ENCODE data around the gene HES5. TPM values are rescaled to one million over a fixed set of nuclear protein-coding genes. Genes with fewer than 3 reads are reported as not detected.
A peak's percentile ranks its signal among the peaks of the same experiment; 100 is the strongest.
"Not testable (repeated sequence)": the region's sequence is repeated elsewhere in the genome, so short reads cannot be mapped to it uniquely, and the experiment has no call there.

HES5 gene, protein sequence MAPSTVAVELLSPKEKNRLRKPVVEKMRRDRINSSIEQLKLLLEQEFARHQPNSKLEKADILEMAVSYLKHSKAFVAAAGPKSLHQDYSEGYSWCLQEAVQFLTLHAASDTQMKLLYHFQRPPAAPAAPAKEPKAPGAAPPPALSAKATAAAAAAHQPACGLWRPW
- total RNA-seq (not detected), polyA plus RNA-seq (not detected)

DNA sequence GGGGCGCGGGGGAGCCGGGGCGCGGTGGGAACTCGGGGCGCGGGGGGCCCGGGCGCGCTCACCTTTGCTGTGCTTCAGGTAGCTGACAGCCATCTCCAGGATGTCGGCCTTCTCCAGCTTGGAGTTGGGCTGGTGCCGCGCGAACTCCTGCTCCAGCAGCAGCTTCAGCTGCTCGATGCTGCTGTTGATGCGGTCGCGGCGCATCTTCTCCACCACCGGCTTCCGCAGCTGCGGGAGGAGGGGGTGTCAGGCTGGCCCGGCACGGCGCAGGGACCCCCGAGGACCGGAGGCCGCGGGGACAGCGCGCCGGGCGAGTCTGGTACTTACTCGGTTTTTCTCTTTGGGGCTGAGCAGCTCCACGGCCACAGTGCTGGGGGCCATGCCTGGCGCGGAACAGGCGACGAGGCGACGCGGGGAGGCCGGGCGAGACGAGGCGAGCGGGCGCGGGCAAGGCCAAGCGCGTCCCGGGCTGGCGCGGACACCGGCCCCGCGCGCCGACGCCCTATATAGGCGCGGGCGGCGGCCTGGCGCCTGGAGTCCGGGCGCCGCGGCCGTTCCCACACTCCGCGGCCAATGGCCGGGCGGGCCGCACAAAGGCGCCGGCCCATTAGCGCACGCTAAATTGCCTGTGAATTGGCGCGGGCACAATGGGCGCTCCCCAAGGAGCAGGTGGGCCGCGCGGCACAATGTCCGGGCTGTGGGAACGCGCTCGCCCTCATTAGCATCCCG is at the start of gene HES5:
HES5 (minus strand) TSS at position 480 of the 729 bp plus-strand sequence; CDS start at position 381, 99 bp downstream.
- no peak for DNase-seq
- Mint-ChIP-seq H3K36me3 (no peaks in the 10 kb centered on the region), H3K27ac (no peak within 1 kb of the TSS), H3K4me1 (peaks cover 0 to 32% (median 9%) of the 10 kb centered on the region in 4 donors), H3K27me3 (peaks cover 49% of the 10 kb centered on the region), H3K9me3 (no peaks in the 10 kb centered on the region), H3K4me3 (peak within 1 kb of the TSS; percentile 74 to 87 (median 81))
- Histone ChIP-seq H3K27me3 (ENCODE audit: control insufficient read depth, insufficient read depth, low read length) (peaks cover 3% of the 10 kb centered on the region), H3K36me3 (ENCODE audit: control insufficient read depth, insufficient read depth, low read length) (no peaks in the 10 kb centered on the region), H3K4me3 (ENCODE audit: low read depth, low read length) (no peak within 1 kb of the TSS), H3K27ac (ENCODE audit: insufficient read depth, low read length, poor library complexity, severe bottlenecking) (no peak within 1 kb of the TSS), H3K9me3 (ENCODE audit: control insufficient read depth in 2 of 2, low read length in 2 of 2) (no peaks in the 10 kb centered on the region), H3K4me1 (ENCODE audit: control insufficient read depth, insufficient read depth, low read length, poor library complexity, severe bottlenecking) (peaks cover 43% of the 10 kb centered on the region)
- ATAC-seq (ENCODE audit: low read depth in 2 of 2), result no peak

DNA sequence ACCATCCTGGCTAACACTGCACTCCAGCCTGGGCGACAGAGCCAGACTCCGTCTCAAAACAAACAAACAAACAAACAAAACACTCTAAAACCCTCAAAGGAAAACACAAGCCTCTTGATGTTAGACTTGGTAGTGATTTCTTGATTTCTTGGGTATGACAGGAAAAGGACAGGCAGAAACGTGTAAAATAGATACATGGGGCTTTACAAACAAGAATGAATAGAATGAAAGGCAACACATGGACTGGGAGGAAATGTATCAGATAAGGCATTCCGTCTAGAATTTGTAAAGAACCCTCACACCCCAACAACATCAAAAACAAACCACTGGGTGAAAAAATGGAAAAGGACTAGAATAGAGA is 48.7 kb upstream of the HES5 start:
- Mint-ChIP-seq H3K27me3 (no peaks in the 10 kb centered on the region), H3K9me3 (peaks cover 0 to 3% (median 0%) of the 10 kb centered on the region in 7 donors), H3K4me1 (peaks cover 17 to 79% (median 47%) of the 10 kb centered on the region in 4 donors), H3K27ac (peak overlapping the region; percentile 95 to 99 (median 95)), H3K36me3 (peaks cover 4% of the 10 kb centered on the region), H3K4me3 (peak overlapping the region; percentile 86 to 90 (median 87))
- ATAC-seq (ENCODE audit: low read depth in 2 of 2) (no peak), DNase-seq (no peak)
- Histone ChIP-seq H3K9me3 (ENCODE audit: control insufficient read depth in 2 of 2, low read length in 2 of 2) (peaks cover 0 to 1% of the 10 kb centered on the region in 2 experiments), H3K4me1 (ENCODE audit: control insufficient read depth, insufficient read depth, low read length, poor library complexity, severe bottlenecking) (peaks cover 73% of the 10 kb centered on the region), H3K4me3 (ENCODE audit: low read depth, low read length) (peak overlapping the region; percentile 39), H3K27me3 (ENCODE audit: control insufficient read depth, insufficient read depth, low read length) (no peaks in the 10 kb centered on the region), H3K36me3 (ENCODE audit: control insufficient read depth, insufficient read depth, low read length) (no peaks in the 10 kb centered on the region), H3K27ac (ENCODE audit: insufficient read depth, low read length, poor library complexity, severe bottlenecking) (peak overlapping the region; percentile 100)

DNA sequence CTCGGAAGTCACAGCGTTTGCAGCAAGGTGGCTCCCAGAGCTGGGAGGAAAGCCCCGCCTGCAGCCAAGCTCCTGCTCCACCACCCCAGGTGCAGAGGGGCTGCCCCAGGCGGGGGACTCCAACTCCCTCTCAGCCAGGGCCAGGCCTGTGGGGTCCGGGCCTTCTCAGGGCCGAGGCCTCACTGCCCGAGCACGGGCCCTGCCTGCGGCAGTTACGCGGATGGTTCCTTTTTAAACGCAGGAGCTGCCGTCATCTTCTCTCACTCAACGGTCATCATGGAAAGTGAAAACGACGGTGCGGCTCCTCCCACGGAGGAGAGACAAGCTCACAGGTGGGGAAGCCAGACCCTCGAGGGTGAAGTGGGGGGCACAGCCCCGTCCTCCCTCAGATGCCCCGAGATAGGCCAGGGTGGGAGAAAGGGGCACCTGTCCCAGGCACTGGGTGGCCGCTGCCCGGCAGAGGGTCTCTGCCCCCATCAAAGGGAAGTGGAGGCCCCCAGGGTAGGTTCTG is 47.6 kb upstream of the HES5 start:
- not testable (repeated sequence) for H3K27me3 ChIP-seq (ENCODE audit: control insufficient read depth, insufficient read depth, low read length); H3K9me3 ChIP-seq (ENCODE audit: control insufficient read depth in 2 of 2, low read length in 2 of 2); H3K36me3 ChIP-seq (ENCODE audit: control insufficient read depth, insufficient read depth, low read length); H3K27me3 Mint-ChIP-seq; H3K4me3 ChIP-seq (ENCODE audit: low read depth, low read length)
- Histone ChIP-seq H3K4me1 (ENCODE audit: control insufficient read depth, insufficient read depth, low read length, poor library complexity, severe bottlenecking) (peaks cover 61% of the 10 kb centered on the region), H3K27ac (ENCODE audit: insufficient read depth, low read length, poor library complexity, severe bottlenecking) (peak overlapping the region; percentile 100)
- Mint-ChIP-seq H3K27ac (peak overlapping the region; percentile 95 to 99 (median 95)), H3K4me1 (peaks cover 9 to 70% (median 39%) of the 10 kb centered on the region in 4 donors), H3K4me3 (peak overlapping the region; percentile 86 to 90 (median 87)), H3K36me3 (peaks cover 10% of the 10 kb centered on the region), H3K9me3 (peaks cover 0 to 10% (median 7%) of the 10 kb centered on the region in 7 donors)
- ATAC-seq (ENCODE audit: low read depth in 2 of 2) (peak; percentile 10 to 26), DNase-seq (peak; percentile 53 to 69 (median 55))

DNA sequence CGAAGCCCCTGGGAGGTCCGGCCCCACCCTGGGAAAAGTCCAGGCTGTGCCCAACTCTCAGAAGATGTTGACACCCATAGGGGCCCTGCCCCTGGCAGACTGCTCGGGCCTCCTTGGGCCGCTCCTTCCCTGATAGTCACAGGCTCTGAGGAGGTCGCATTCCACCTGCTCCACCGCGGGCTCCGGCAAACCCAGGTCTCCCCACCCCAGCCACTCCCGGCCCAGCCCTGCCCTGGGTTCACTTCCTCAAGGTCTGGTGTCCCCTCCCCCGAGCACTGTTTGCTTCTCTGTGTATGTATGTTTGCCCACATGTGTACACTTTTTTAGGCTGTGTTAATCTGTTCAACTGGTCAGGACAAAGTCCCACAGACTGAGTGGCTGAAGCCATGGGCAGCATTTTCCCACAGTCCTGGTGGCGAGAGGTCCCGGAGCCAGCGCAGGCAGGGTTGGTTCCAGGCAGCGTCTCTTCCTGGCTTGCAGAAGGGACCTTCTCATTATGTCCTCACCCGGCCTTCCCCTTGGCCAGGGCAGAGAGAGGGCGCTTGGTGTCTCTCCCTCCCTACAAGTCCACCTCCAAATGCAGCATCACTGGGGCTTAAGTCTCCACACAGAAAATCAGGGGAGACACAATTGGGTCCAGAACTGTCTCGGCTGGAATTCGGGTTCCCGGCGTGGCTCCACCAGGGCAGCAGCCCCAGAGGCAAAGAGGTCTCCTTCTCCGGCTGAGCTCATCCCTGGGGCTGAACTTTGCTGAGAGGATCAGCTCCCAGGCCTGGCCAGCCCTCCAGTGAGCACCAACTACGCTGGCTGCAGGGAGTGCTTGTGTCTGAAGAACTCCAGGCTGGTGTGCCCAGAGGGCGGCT is 46.0 kb upstream of the HES5 start:
- H3K36me3 ChIP-seq (ENCODE audit: control insufficient read depth, insufficient read depth, low read length), result no peaks in the 10 kb centered on the region
- H3K9me3 ChIP-seq (ENCODE audit: control insufficient read depth in 2 of 2, low read length in 2 of 2), result peaks cover 0 to 8% of the 10 kb centered on the region in 2 experiments
- H3K27me3 ChIP-seq (ENCODE audit: control insufficient read depth, insufficient read depth, low read length), result no peaks in the 10 kb centered on the region
- no peak overlapping the region for H3K27ac ChIP-seq (ENCODE audit: insufficient read depth, low read length, poor library complexity, severe bottlenecking)
- DNase-seq, result no peak
- Mint-ChIP-seq H3K27me3 (no peaks in the 10 kb centered on the region), H3K27ac (peak overlapping the region; percentile 75 to 95 (median 84)), H3K4me1 (peaks cover 5 to 54% (median 27%) of the 10 kb centered on the region in 4 donors), H3K36me3 (peaks cover 6% of the 10 kb centered on the region), H3K9me3 (peaks cover 0 to 9% (median 7%) of the 10 kb centered on the region in 7 donors), H3K4me3 (peak overlapping the region in 2 of 4 donors; percentile 35 to 75)
- peaks cover 48% of the 10 kb centered on the region for H3K4me1 ChIP-seq (ENCODE audit: control insufficient read depth, insufficient read depth, low read length, poor library complexity, severe bottlenecking)
- ATAC-seq (ENCODE audit: low read depth in 2 of 2), result no peak
- H3K4me3 ChIP-seq (ENCODE audit: low read depth, low read length), result no peak overlapping the region

DNA sequence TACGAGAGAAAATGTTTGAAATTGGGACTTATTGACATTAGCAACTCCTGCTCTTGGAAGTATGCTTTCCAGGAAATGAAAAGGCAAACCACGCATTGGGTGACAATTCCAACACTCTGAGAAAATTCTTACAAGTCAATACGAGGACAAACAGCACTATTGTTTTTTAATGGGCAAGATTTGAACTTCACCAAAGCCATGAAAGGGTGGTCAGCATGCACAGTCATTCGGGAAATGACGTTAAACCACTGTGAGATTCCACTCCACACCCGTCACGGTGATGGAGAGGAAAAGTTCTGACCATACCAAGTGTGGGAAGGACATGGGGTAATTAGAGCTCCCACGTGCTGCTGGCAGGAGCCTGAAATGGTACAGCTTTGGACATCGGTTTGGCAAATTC is 44.3 kb upstream of the HES5 start:
- Histone ChIP-seq H3K27ac (ENCODE audit: insufficient read depth, low read length, poor library complexity, severe bottlenecking) (no peak overlapping the region), H3K4me1 (ENCODE audit: control insufficient read depth, insufficient read depth, low read length, poor library complexity, severe bottlenecking) (peaks cover 36% of the 10 kb centered on the region), H3K27me3 (ENCODE audit: control insufficient read depth, insufficient read depth, low read length) (no peaks in the 10 kb centered on the region), H3K4me3 (ENCODE audit: low read depth, low read length) (no peak overlapping the region), H3K9me3 (ENCODE audit: control insufficient read depth in 2 of 2, low read length in 2 of 2) (peaks cover 0 to 8% of the 10 kb centered on the region in 2 experiments), H3K36me3 (ENCODE audit: control insufficient read depth, insufficient read depth, low read length) (no peaks in the 10 kb centered on the region)
- Mint-ChIP-seq H3K27me3 (no peaks in the 10 kb centered on the region), H3K4me1 (peaks cover 5 to 40% (median 15%) of the 10 kb centered on the region in 4 donors), H3K4me3 (no peak overlapping the region), H3K27ac (no peak overlapping the region), H3K36me3 (peaks cover 6% of the 10 kb centered on the region), H3K9me3 (peaks cover 0 to 9% (median 7%) of the 10 kb centered on the region in 7 donors)
- DNase-seq (no peak), ATAC-seq (ENCODE audit: low read depth in 2 of 2) (no peak)

DNA sequence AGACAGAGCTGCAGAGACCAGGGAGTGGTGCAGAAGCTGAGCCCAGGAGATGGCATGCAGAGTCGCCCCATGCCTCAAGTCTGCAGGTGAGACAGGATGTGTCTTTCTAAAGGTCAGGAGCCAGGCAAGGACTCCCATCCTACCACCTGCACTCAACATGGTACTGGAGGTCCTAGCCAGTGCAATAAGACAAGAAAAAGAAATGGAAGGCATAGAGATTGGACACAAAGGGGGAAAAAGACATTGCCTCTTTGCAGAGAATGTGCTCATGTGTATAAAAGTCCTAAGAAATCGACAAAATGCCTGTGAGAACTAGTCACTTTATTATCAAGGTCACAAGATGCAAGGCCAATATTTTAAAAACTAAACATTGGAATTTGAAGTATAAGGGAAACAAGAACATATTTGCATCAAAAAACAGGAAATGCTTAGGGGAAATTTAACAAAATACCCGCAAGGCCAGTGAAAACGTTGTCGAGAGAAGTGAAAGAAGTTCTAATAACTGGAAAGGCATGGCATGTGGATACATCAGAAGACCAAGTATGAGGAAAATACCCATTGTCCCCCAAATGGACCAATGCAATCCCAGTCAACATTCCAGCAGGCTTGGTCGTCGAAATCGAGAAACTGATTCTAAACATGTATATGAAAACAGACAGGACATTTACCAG is 43.3 kb upstream of the HES5 start:
- Histone ChIP-seq H3K27me3 (ENCODE audit: control insufficient read depth, insufficient read depth, low read length) (no peaks in the 10 kb centered on the region), H3K4me3 (ENCODE audit: low read depth, low read length) (no peak overlapping the region), H3K4me1 (ENCODE audit: control insufficient read depth, insufficient read depth, low read length, poor library complexity, severe bottlenecking) (peaks cover 26% of the 10 kb centered on the region), H3K36me3 (ENCODE audit: control insufficient read depth, insufficient read depth, low read length) (no peaks in the 10 kb centered on the region), H3K27ac (ENCODE audit: insufficient read depth, low read length, poor library complexity, severe bottlenecking) (no peak overlapping the region), H3K9me3 (ENCODE audit: control insufficient read depth in 2 of 2, low read length in 2 of 2) (peaks cover 0 to 8% of the 10 kb centered on the region in 2 experiments)
- ATAC-seq (ENCODE audit: low read depth in 2 of 2), result no peak
- Mint-ChIP-seq H3K9me3 (peaks cover 0 to 9% (median 7%) of the 10 kb centered on the region in 7 donors), H3K27ac (no peak overlapping the region), H3K4me3 (peak overlapping the region in 1 of 4 donors; percentile 69), H3K36me3 (peaks cover 6% of the 10 kb centered on the region), H3K27me3 (no peaks in the 10 kb centered on the region), H3K4me1 (peaks cover 0 to 30% (median 7%) of the 10 kb centered on the region in 4 donors)
- DNase-seq, result no peak

DNA sequence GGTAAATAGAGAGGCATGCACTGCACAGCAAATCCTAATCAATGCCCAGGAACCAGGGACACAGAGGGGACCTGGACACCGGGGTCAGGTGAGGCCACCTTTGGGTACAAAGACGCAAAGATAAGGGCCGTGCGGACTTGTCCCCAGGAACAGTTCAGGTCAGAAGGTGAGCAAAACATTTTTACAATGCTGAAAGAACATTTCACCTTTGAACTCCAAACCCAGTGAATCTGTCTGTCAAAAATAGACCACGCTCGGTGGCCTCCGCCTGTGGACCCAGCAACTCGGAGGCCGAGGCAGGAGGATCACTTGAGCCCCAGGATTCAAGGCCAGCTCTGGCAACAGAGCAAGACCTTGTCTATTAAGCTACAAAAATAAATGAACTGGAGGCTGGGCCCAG is 41.3 kb upstream of the HES5 start:
- H3K4me1 ChIP-seq (ENCODE audit: control insufficient read depth, insufficient read depth, low read length, poor library complexity, severe bottlenecking), result peaks cover 7% of the 10 kb centered on the region
- peaks cover 0 to 8% of the 10 kb centered on the region in 2 experiments for H3K9me3 ChIP-seq (ENCODE audit: control insufficient read depth in 2 of 2, low read length in 2 of 2)
- H3K4me1 Mint-ChIP-seq, result peaks cover 0 to 14% (median 3%) of the 10 kb centered on the region in 4 donors
- no peak overlapping the region for H3K27ac Mint-ChIP-seq
- no peak overlapping the region for H3K4me3 ChIP-seq (ENCODE audit: low read depth, low read length)
- DNase-seq, result no peak
- H3K9me3 Mint-ChIP-seq, result peaks cover 0 to 9% (median 7%) of the 10 kb centered on the region in 7 donors
- no peak for ATAC-seq (ENCODE audit: low read depth in 2 of 2)
- no peaks in the 10 kb centered on the region for H3K27me3 ChIP-seq (ENCODE audit: control insufficient read depth, insufficient read depth, low read length)
- H3K36me3 Mint-ChIP-seq, result peaks cover 6% of the 10 kb centered on the region
- H3K27me3 Mint-ChIP-seq, result no peaks in the 10 kb centered on the region
- no peak overlapping the region for H3K4me3 Mint-ChIP-seq
- no peak overlapping the region for H3K27ac ChIP-seq (ENCODE audit: insufficient read depth, low read length, poor library complexity, severe bottlenecking)
- no peaks in the 10 kb centered on the region for H3K36me3 ChIP-seq (ENCODE audit: control insufficient read depth, insufficient read depth, low read length)

Data from CD4-positive, CD25-positive, alpha-beta regulatory T cell (primary cell).